ENCODE results near the gene IRGC. TPM values are rescaled to one million over a fixed set of nuclear protein-coding genes. Genes with fewer than 3 reads are reported as not detected.
A peak's percentile ranks its signal among the peaks of the same experiment; 100 is the strongest.

The IRGC gene
- total RNA-seq, 3 donors from 2014 or later = not detected

GRCh38 chr19:43700395-43701000 lies 15.4 kb upstream of the IRGC start:
- H3K36me3 ChIP-seq (ENCODE audit: low read depth) = no peaks in the 10 kb centered on the region
- intact Hi-C loops (cut with DNase I, micrococcal nuclease) = no loop called here
- peak; percentile 10 for ATAC-seq
- peak; percentile 56 to 67 (median 57) for DNase-seq
- H3K4me1 ChIP-seq (ENCODE audit: low read depth) = peaks cover 14% of the 10 kb centered on the region
- H3K9me3 ChIP-seq = no peaks in the 10 kb centered on the region
- TF ChIP-seq CTCF (IDR thresholded peaks at IDR 0.05) = no peak
- H3K4me3 ChIP-seq = no peak overlapping the region

- H3K36me3 ChIP-seq (ENCODE audit: low read depth) = no peaks in the 10 kb centered on the region
- DNase-seq (peak in 2 of 3 donors; percentile 44 to 50), ATAC-seq (peak; percentile 17)
- H3K4me3 ChIP-seq = no peak overlapping the region
- TF ChIP-seq CTCF (IDR thresholded peaks at IDR 0.05) = no peak
- H3K4me1 ChIP-seq (ENCODE audit: low read depth) = peaks cover 14% of the 10 kb centered on the region
- intact Hi-C loops (cut with DNase I, micrococcal nuclease) = no loop called here
- H3K9me3 ChIP-seq = peaks cover 7% of the 10 kb centered on the region
Observed at GRCh38 chr19:43704002-43704705, 11.7 kb upstream of the IRGC start.

DNA sequence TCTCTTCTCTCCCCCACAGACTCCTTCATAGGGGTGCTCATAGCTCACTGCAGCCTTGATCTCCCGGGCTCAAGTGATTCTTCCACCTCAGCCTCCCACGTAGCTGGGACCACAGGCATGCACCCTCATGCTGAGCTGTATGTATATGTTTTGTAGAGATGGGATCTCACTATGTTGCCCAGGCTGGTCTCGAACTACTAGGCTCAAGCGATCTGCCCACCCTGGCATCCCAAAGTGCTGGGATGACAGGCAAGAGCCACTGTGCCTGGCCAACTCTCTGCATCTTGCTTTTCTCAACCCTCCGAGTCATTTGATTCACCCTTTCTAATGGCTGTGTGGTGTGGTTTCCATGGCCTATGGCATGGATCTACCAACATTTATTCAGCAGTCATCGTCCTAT lies 10.1 kb upstream of the IRGC start:
- Histone ChIP-seq H3K36me3 (ENCODE audit: low read depth) (no peaks in the 10 kb centered on the region), H3K9me3 (peaks cover 7% of the 10 kb centered on the region), H3K4me3 (no peak overlapping the region), H3K4me1 (ENCODE audit: low read depth) (no peaks in the 10 kb centered on the region)
- ATAC-seq (no peak), DNase-seq (no peak)
- intact Hi-C loops (cut with DNase I, micrococcal nuclease) = no loop called here
- no peak for TF ChIP-seq CTCF (IDR thresholded peaks at IDR 0.05)

DNA sequence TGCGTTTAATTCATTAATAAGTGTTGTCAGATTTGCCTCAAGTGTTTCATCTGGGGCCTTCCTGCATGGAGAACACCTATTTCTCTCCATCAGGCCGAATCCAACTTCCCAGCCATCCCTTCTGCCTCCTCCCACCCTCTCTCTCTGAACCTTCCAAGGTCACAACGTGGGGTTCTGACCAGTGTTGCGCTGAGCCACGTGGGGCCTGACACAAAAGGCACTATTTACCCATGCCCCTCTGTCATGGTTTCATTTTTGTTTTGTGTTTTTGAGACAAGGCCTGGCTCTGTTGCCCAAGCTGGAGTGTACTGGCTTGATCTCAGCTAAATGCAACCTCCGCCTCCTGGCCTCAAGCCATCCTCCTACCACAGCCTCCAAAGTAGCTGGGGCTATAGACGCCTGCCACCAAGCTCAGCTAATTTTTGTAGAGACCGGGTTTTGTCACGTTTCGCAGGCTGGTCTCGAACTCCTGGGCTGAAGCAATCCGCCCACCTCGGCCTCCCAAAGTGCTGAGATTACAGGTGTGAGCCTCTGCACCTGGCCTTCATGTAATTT lies 8.6 kb upstream of the IRGC start:
- H3K4me3 ChIP-seq = no peak overlapping the region
- TF ChIP-seq CTCF (IDR thresholded peaks at IDR 0.05) = no peak
- no peak for ATAC-seq
- no peaks in the 10 kb centered on the region for H3K4me1 ChIP-seq (ENCODE audit: low read depth)
- intact Hi-C loops (cut with DNase I, micrococcal nuclease) = no loop called here
- H3K9me3 ChIP-seq = peaks cover 7% of the 10 kb centered on the region
- no peak for DNase-seq
- no peaks in the 10 kb centered on the region for H3K36me3 ChIP-seq (ENCODE audit: low read depth)

DNA sequence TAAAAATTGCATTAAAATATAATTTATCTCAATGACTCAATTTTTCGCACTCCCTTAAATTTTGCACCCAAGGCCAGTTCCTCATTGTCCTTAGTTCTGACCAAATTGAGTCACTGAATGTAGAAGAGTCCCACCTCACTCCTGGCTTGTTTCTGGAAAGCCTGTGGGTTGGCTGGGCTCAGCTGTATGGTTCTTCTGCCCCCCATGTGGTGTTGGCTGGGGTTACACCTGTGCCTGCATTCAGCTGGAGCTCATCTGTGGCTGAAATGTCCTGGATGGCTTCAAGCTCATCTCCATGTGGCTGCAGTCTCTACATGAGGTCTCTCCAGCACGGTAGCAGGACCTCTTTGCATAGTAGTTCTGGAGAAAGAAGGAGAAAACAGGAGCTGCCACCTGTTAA lies 7.2 kb upstream of the IRGC start:
- DNase-seq (no peak), ATAC-seq (no peak)
- intact Hi-C loops (cut with DNase I, micrococcal nuclease) = no loop called here
- Histone ChIP-seq H3K36me3 (ENCODE audit: low read depth) (no peaks in the 10 kb centered on the region), H3K9me3 (peaks cover 7% of the 10 kb centered on the region), H3K4me1 (ENCODE audit: low read depth) (peaks cover 7% of the 10 kb centered on the region), H3K4me3 (no peak overlapping the region)
- no peak for TF ChIP-seq CTCF (IDR thresholded peaks at IDR 0.05)

Measured in mucosa of descending colon (tissue), 3 donors.